ENCODE measurements around the gene CACNG3. TPM values are rescaled to one million over a fixed set of nuclear protein-coding genes. Genes with fewer than 3 reads are reported as not detected.

CACNG3 gene
- not detected for total RNA-seq
- not detected for polyA plus RNA-seq

DNA sequence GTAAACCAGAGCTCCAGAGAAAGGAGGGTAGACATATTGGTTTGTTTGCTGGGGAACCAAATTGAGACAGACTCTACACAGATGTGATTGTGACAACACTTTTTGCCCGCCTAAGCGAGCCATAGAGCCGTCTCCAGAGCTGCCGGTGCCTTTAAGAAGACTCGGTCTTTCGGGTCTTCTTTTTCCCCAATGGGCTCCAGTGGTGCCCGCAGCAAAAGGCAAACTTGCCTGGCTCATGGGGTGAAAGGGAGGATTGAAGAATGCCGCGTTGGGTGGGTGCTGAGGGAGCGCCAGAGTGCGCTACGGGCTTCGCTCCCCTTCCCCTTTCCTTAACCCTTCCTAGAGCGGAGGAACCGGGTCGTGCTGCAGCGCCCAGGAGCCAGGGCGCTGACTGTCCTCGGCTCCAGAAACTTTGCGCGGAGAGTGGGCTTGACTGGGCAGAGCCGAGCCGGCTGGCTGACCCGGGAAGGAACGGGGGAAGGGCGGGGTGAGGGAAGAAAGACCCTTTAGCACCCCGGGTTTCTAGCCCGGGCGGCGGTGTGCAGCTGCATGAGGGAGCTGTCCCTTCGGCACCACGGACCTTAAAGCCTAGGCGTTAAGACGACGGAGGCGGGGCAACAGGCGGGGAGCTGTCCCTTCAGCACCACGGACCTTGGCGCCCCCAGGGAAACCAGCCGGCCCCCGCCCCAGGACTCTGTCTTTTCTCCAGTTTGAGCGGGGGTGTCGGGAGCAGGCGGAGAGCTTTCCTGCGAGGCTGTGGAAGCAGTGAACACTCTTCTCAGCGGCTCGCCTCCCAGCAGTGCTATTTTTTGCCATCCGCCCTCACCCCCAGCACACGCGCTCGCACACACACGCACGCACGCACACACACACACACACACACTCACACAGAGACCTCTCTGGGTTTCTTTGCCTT lies at the start of gene CACNG3:
Gene CACNG3, plus strand, starts transcription at position 880 of the 916 bp plus-strand sequence. CDS start 420 bp downstream, outside the sequence.
- Histone ChIP-seq H3K9me3 (ENCODE audit: low read length) (no peaks in the 10 kb centered on the region), H3K4me3 (ENCODE audit: low read length) (no peak within 1 kb of the TSS), H3K27ac (ENCODE audit: low read depth, low read length) (no peak within 1 kb of the TSS), H3K36me3 (ENCODE audit: insufficient read depth, low read length) (no peaks in the 10 kb centered on the region), H3K4me1 (ENCODE audit: insufficient read depth, low read length) (no peaks in the 10 kb centered on the region), H3K27me3 (ENCODE audit: insufficient read depth, low read length, poor library complexity, severe bottlenecking) (peaks cover 19% of the 10 kb centered on the region)
- ChIA-PET POLR2A (no interaction called here), CTCF (interaction anchor here (1.0 kb wide), 1 partner anchor 455 kb away, joined by 3 read pairs; no protein-coding TSS in a partner anchor)
- peaks cover 54 to 76% of the 10 kb centered on the region in 2 donors for H3K27me3 Mint-ChIP-seq
- no peaks in the 10 kb centered on the region for H3K9me3 Mint-ChIP-seq
- H3K36me3 Mint-ChIP-seq: no peaks in the 10 kb centered on the region
- H3K4me1 Mint-ChIP-seq: peaks cover 4 to 10% (median 5%) of the 10 kb centered on the region in 3 donors
- no peak within 1 kb of the TSS for H3K4me3 Mint-ChIP-seq
- peak within 1 kb of the TSS in 1 of 8 donors; percentile 23 for H3K27ac Mint-ChIP-seq
- DNase-seq: peak; percentile 11 to 64 (median 30)

DNA sequence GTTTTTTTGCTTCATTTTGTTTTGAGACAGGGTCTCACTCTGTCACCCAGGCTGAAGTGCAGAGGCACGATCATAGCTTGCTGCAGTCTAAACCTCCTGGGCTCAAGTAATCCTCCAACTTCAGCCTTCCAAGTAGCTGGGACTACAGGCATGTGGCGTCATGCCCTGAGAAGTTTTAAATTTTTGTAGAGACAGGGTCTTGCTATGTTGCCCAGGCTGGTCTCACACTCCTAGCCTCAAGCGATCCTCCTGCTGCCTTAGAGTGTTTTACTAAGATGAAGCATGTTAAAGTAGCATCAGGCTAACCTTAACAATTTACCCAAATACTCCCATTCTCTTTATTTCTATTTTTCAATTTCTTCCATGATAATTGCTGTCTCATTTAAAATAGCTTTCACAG lies 49.2 kb upstream of the CACNG3 start:
- Mint-ChIP-seq H3K4me1 (peaks cover 0 to 2% (median 0%) of the 10 kb centered on the region in 3 donors), H3K9me3 (no peaks in the 10 kb centered on the region), H3K4me3 (no peak overlapping the region), H3K36me3 (peaks cover 5 to 89% (median 33%) of the 10 kb centered on the region in 3 donors), H3K27me3 (peaks cover 0 to 2% of the 10 kb centered on the region in 2 donors), H3K27ac (no peak overlapping the region)
- Histone ChIP-seq H3K4me1 (ENCODE audit: insufficient read depth, low read length) (no peaks in the 10 kb centered on the region), H3K27ac (ENCODE audit: low read depth, low read length) (no peak overlapping the region), H3K36me3 (ENCODE audit: insufficient read depth, low read length) (peaks cover 21% of the 10 kb centered on the region), H3K27me3 (ENCODE audit: insufficient read depth, low read length, poor library complexity, severe bottlenecking) (no peaks in the 10 kb centered on the region), H3K4me3 (ENCODE audit: low read length) (no peak overlapping the region), H3K9me3 (ENCODE audit: low read length) (no peaks in the 10 kb centered on the region)
- ChIA-PET POLR2A (no interaction called here), CTCF (no interaction called here)
- DNase-seq: no peak

DNA sequence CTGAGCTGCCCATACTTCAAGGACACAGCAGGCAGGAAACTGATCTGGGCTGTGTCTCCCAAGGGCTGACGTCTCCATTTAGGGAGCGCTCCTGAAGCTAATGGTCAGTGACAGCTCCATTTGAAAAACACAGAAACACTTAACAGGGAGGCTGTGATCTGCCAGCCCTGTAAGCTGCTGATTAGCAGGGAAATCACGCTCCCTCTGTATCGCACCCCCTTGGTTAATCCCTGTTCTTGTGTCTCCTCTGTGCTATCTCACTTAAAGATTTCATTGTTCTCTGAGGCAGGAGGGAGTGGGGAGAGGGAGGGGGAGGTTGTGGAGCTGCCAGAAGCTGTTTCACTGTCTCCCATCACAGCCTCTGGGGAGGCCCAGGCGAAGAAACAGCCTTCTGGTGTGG lies 47.4 kb upstream of the CACNG3 start:
- Histone ChIP-seq H3K27me3 (ENCODE audit: insufficient read depth, low read length, poor library complexity, severe bottlenecking) (no peaks in the 10 kb centered on the region), H3K36me3 (ENCODE audit: insufficient read depth, low read length) (peaks cover 18% of the 10 kb centered on the region), H3K4me1 (ENCODE audit: insufficient read depth, low read length) (no peaks in the 10 kb centered on the region), H3K9me3 (ENCODE audit: low read length) (no peaks in the 10 kb centered on the region), H3K4me3 (ENCODE audit: low read length) (no peak overlapping the region), H3K27ac (ENCODE audit: low read depth, low read length) (no peak overlapping the region)
- peaks cover 0 to 2% (median 0%) of the 10 kb centered on the region in 3 donors for H3K4me1 Mint-ChIP-seq
- H3K36me3 Mint-ChIP-seq: peaks cover 0 to 85% (median 31%) of the 10 kb centered on the region in 3 donors
- no peaks in the 10 kb centered on the region for H3K9me3 Mint-ChIP-seq
- H3K27ac Mint-ChIP-seq: no peak overlapping the region
- H3K4me3 Mint-ChIP-seq: no peak overlapping the region
- H3K27me3 Mint-ChIP-seq: peaks cover 0 to 2% of the 10 kb centered on the region in 2 donors
- no peak for DNase-seq
- CTCF ChIA-PET: interaction anchor here (0.7 kb wide), 1 partner anchor 166 kb away, joined by 3 read pairs; no protein-coding TSS in a partner anchor
- POLR2A ChIA-PET: no interaction called here

DNA sequence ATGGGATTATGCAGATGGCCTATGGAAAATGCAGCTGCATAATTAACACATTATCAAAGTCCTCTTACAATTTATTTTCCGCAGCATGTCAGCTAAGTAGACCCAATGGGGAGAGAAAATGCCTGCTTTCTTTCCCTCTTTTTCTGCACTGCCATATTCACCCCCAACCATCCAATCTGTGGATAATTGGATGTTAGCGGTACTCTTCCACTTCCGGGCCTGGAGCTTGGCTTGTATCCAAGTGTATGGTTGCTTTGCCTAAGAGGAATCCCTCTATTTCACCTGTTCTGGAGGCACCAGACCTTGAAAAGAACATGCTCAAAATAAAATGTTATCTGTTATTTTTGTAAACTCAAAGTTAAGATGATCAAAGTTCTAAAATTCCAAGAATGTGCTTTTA lies 41.1 kb upstream of the CACNG3 start:
- CTCF ChIA-PET: no interaction called here
- Mint-ChIP-seq H3K4me1 (no peaks in the 10 kb centered on the region), H3K27ac (peak overlapping the region in 2 of 8 donors; percentile 11 to 48), H3K9me3 (no peaks in the 10 kb centered on the region), H3K4me3 (no peak overlapping the region), H3K36me3 (peaks cover 21 to 87% (median 33%) of the 10 kb centered on the region in 3 donors), H3K27me3 (peaks cover 0 to 2% of the 10 kb centered on the region in 2 donors)
- Histone ChIP-seq H3K9me3 (ENCODE audit: low read length) (no peaks in the 10 kb centered on the region), H3K27ac (ENCODE audit: low read depth, low read length) (no peak overlapping the region), H3K4me3 (ENCODE audit: low read length) (no peak overlapping the region), H3K4me1 (ENCODE audit: insufficient read depth, low read length) (no peaks in the 10 kb centered on the region), H3K36me3 (ENCODE audit: insufficient read depth, low read length) (peaks cover 15% of the 10 kb centered on the region), H3K27me3 (ENCODE audit: insufficient read depth, low read length, poor library complexity, severe bottlenecking) (no peaks in the 10 kb centered on the region)
- no peak for DNase-seq
- POLR2A ChIA-PET: no interaction called here

DNA sequence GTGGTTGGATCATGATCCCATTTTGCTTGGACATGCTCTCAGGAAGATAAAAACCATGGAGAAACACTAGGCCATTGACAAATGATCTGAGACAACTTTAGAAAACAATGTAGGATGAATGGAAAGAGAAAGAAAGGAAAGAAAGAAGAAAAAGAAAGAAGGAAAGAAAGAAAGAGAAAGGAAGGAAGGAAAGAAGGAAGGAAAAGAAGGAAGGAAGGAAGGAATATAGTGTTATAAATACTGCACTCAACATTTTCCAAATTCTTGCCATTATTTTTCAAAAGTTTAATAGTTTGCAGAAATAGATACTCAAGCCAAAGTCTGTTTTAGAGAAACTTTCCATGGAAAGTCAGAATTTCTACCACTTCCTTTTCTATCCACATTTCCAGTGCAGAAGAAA lies 39.2 kb upstream of the CACNG3 start:
- Histone ChIP-seq H3K4me3 (ENCODE audit: low read length) (no peak overlapping the region), H3K36me3 (ENCODE audit: insufficient read depth, low read length) (peaks cover 15% of the 10 kb centered on the region), H3K4me1 (ENCODE audit: insufficient read depth, low read length) (no peaks in the 10 kb centered on the region), H3K9me3 (ENCODE audit: low read length) (no peaks in the 10 kb centered on the region), H3K27me3 (ENCODE audit: insufficient read depth, low read length, poor library complexity, severe bottlenecking) (no peaks in the 10 kb centered on the region), H3K27ac (ENCODE audit: low read depth, low read length) (no peak overlapping the region)
- peak overlapping the region in 1 of 8 donors; percentile 56 for H3K27ac Mint-ChIP-seq
- POLR2A ChIA-PET: no interaction called here
- DNase-seq: no peak
- H3K27me3 Mint-ChIP-seq: no peaks in the 10 kb centered on the region
- peaks cover 29 to 86% (median 37%) of the 10 kb centered on the region in 3 donors for H3K36me3 Mint-ChIP-seq
- CTCF ChIA-PET: no interaction called here
- H3K4me1 Mint-ChIP-seq: no peaks in the 10 kb centered on the region
- no peak overlapping the region for H3K4me3 Mint-ChIP-seq
- peaks cover 0 to 3% (median 0%) of the 10 kb centered on the region in 5 donors for H3K9me3 Mint-ChIP-seq

DNA sequence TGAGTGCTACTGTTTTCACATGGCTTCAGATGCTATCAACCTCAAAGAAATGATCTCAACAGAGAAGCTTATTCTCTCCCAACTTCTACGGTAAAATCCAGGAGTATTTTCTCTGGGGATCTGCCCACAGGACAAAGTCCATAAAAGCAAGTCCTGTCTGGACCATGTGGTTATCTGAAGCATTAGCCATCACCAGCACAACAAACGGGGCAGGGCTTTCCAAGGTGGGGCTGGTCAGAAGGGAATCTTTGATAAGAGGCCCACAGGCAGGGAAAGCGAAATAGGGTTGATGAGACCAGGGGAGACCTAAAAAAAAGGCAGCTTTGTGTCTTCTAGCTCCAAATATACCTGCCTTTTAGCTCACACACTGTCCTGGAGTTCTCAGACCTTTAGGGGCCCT lies 38.7 kb upstream of the CACNG3 start:
- Histone ChIP-seq H3K36me3 (ENCODE audit: insufficient read depth, low read length) (peaks cover 15% of the 10 kb centered on the region), H3K9me3 (ENCODE audit: low read length) (no peaks in the 10 kb centered on the region), H3K4me3 (ENCODE audit: low read length) (no peak overlapping the region), H3K27ac (ENCODE audit: low read depth, low read length) (no peak overlapping the region), H3K4me1 (ENCODE audit: insufficient read depth, low read length) (no peaks in the 10 kb centered on the region), H3K27me3 (ENCODE audit: insufficient read depth, low read length, poor library complexity, severe bottlenecking) (no peaks in the 10 kb centered on the region)
- no peaks in the 10 kb centered on the region for H3K4me1 Mint-ChIP-seq
- ChIA-PET POLR2A (no interaction called here), CTCF (no interaction called here)
- H3K4me3 Mint-ChIP-seq: no peak overlapping the region
- H3K9me3 Mint-ChIP-seq: peaks cover 0 to 3% (median 0%) of the 10 kb centered on the region in 5 donors
- DNase-seq: no peak
- peak overlapping the region in 1 of 8 donors; percentile 56 for H3K27ac Mint-ChIP-seq
- peaks cover 32 to 84% (median 38%) of the 10 kb centered on the region in 3 donors for H3K36me3 Mint-ChIP-seq
- no peaks in the 10 kb centered on the region for H3K27me3 Mint-ChIP-seq

DNA sequence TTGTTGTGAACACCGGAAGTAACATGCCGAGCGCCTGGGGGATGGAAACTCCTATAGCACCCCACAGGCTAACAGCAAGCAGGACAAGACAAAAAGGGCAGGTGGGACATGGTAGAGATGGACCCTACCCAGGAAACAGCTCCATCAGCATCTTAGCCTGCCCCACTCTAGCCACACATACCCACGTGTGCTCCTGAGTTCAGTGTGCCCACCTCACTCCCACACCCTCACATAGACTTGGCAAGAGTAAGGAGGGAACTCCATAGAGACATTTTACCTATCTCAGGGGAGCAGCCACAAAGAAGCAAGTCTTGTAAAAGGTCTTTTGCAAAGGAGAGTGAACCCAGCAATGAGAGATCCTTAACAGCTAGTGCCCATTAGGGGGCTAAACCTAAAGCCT lies 37.8 kb upstream of the CACNG3 start:
- peaks cover 15% of the 10 kb centered on the region for H3K36me3 ChIP-seq (ENCODE audit: insufficient read depth, low read length)
- H3K4me3 ChIP-seq (ENCODE audit: low read length): no peak overlapping the region
- no peaks in the 10 kb centered on the region for H3K4me1 ChIP-seq (ENCODE audit: insufficient read depth, low read length)
- no peak overlapping the region for H3K27ac ChIP-seq (ENCODE audit: low read depth, low read length)
- H3K9me3 ChIP-seq (ENCODE audit: low read length): no peaks in the 10 kb centered on the region
- no peaks in the 10 kb centered on the region for H3K4me1 Mint-ChIP-seq
- ChIA-PET CTCF (no interaction called here), POLR2A (no interaction called here)
- H3K9me3 Mint-ChIP-seq: peaks cover 0 to 3% (median 0%) of the 10 kb centered on the region in 5 donors
- H3K36me3 Mint-ChIP-seq: peaks cover 32 to 78% (median 37%) of the 10 kb centered on the region in 3 donors
- no peaks in the 10 kb centered on the region for H3K27me3 Mint-ChIP-seq
- H3K4me3 Mint-ChIP-seq: no peak overlapping the region
- no peaks in the 10 kb centered on the region for H3K27me3 ChIP-seq (ENCODE audit: insufficient read depth, low read length, poor library complexity, severe bottlenecking)
- DNase-seq: no peak
- H3K27ac Mint-ChIP-seq: peak overlapping the region in 1 of 8 donors; percentile 68

DNA sequence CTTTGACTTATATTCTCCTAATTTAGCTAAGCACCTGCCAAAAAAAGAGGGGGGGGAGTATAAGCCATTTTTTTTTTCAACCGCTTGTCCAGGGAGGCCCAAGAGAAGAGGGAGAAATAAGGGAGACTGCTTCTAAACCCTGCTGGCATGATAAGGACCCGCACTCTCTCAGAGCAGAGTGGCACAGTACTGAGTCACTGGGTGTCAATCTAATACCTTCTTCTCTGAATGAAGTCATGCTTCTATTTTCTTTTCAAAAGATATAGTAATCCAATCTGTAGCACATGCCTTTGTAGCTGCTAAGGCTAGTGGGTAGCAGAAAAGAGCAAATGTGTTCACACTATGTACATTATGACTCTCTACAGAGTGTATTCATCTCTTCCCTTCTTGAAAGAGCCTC lies 34.9 kb upstream of the CACNG3 start:
- ChIA-PET POLR2A (no interaction called here), CTCF (no interaction called here)
- H3K27me3 ChIP-seq (ENCODE audit: insufficient read depth, low read length, poor library complexity, severe bottlenecking): no peaks in the 10 kb centered on the region
- Mint-ChIP-seq H3K27ac (no peak overlapping the region), H3K4me1 (no peaks in the 10 kb centered on the region), H3K36me3 (peaks cover 24 to 52% (median 27%) of the 10 kb centered on the region in 3 donors), H3K27me3 (no peaks in the 10 kb centered on the region), H3K4me3 (no peak overlapping the region), H3K9me3 (peaks cover 0 to 5% (median 2%) of the 10 kb centered on the region in 5 donors)
- no peak for DNase-seq
- no peaks in the 10 kb centered on the region for H3K9me3 ChIP-seq (ENCODE audit: low read length)
- H3K27ac ChIP-seq (ENCODE audit: low read depth, low read length): no peak overlapping the region
- H3K4me3 ChIP-seq (ENCODE audit: low read length): no peak overlapping the region
- no peaks in the 10 kb centered on the region for H3K4me1 ChIP-seq (ENCODE audit: insufficient read depth, low read length)
- no peaks in the 10 kb centered on the region for H3K36me3 ChIP-seq (ENCODE audit: insufficient read depth, low read length)

Measured in CD8-positive, alpha-beta memory T cell (primary cell).